NT2/D1 (cell line): ENCODE measurements around the gene USO1.

Experiments used
- SUZ12 ChIP-seq: IDR thresholded peaks from 2 replicates; pipeline ENCODE4 v1.6.1; 2011; ENCODE audit not compliant: insufficient read length, insufficient read depth; ENCODE audit errors: extremely low read depth
- YY1 ChIP-seq: IDR thresholded peaks from 2 replicates; pipeline ENCODE4 v1.6.1; 2011; ENCODE audit not compliant: insufficient read length, insufficient read depth
- ZNF274 ChIP-seq: IDR thresholded peaks from 2 replicates; pipeline ENCODE4 v1.6.1; 2011; ENCODE audit warnings: mild to moderate bottlenecking, low read depth, low read length

- TF ChIP-seq SUZ12 (no peak), ZNF274 (no peak), YY1 (no peak)
Observed at GRCh38 chr4:75779105-75779757, 54.9 kb downstream of the USO1 start.
